K562 (cell line): ENCODE results near the gene GAB2. TPM values are rescaled to one million over a fixed set of nuclear protein-coding genes. Genes with fewer than 3 reads are reported as not detected.
A peak's percentile ranks its signal among the peaks of the same experiment; 100 is the strongest.

Source experiments
- ATAC-seq: fragments of 200-7000 bp; cut with Tn5 transposase; 3 replicates; pipeline ENCODE4 v1.9.1; 2020; ENCODE audit warnings: moderate library complexity
- BruUV-seq: library from RNA; stranded (reverse); fragments of 400-500 nt; replicated peaks from 2 replicates; lab custom pipeline; 2021; lab: Mats Ljungman, UMichigan
- CTCF ChIA-PET: fragments of 300-600 bp; formaldehyde crosslinking; extraction: SDS; loops from one replicate; lab custom pipeline; 2021; ENCODE audit warnings: low intra/inter-chr PET ratio; lab: Yijun Ruan, JAX
- POLR2A ChIA-PET: fragments of 300-600, 350-650 bp; sonication (Branson Sonifier 250); formaldehyde crosslinking; extraction: SDS; loops from one replicate; lab custom pipeline; 2021; ENCODE audit warnings: antibody characterized with exemption, inconsistent platforms; lab: Yijun Ruan, JAX
- DNase-seq, 4 experiments: peaks; one replicate each; pipeline versions ENCODE4 v3.0.0 to v3.0.0-alpha.2; 2011 to 2018; ENCODE audit warnings: low spot score in 3 of 4, mixed read lengths in 3 of 4; ENCODE audit errors: extremely low read depth in 1 of 4
- FAIRE-seq: peaks from 2 replicates; lab custom pipeline; 2011; peaks lifted over from hg19 to GRCh38; lab: Jason Lieb, UNC
- H2AFZ ChIP-seq: 2 replicates; pipeline ENCODE4 v1.6.0; 2011; ENCODE audit warnings: low read depth, low read length, control low read depth, inconsistent platforms
- H3K27ac ChIP-seq: fragments of 200-600 bp; 3 replicates; pipeline ENCODE4 v1.8.0; 2011; ENCODE audit warnings: low read depth, mild to moderate bottlenecking, control low read depth, inconsistent platforms, low read length, moderate library complexity, mixed read lengths; ENCODE audit errors: extremely low read depth
- H3K27me3 ChIP-seq, 2 experiments: fragments of 300-600 bp in 1 of 2; 2 replicates in 1 of 2; 3 replicates in 1 of 2; pipeline versions ENCODE4 v1.6.0 to v1.8.0; 2011; ENCODE audit warnings: inconsistent platforms in 2 of 2, low read length in 2 of 2, mild to moderate bottlenecking in 1 of 2, mixed read lengths in 1 of 2, moderate library complexity in 1 of 2; ENCODE audit not compliant: control insufficient read depth in 2 of 2, insufficient read depth in 2 of 2
- H3K36me3 ChIP-seq: fragments of 300-600 bp; 3 replicates; pipeline ENCODE4 v1.8.0; 2011; ENCODE audit warnings: mild to moderate bottlenecking, low read length, inconsistent platforms; ENCODE audit not compliant: control insufficient read depth, insufficient read depth
- H3K4me1 ChIP-seq, 2 experiments: fragments of 200-600 bp in 1 of 2; replicated peaks in 1 of 2; 2 replicates in 1 of 2; 3 replicates in 1 of 2; pipeline versions ENCODE4 v1.5.1 to v1.8.0; 2011; ENCODE audit warnings: inconsistent platforms in 2 of 2, low read length in 2 of 2, mild to moderate bottlenecking in 1 of 2, mixed read lengths in 1 of 2, moderate library complexity in 1 of 2; ENCODE audit not compliant: control insufficient read depth in 2 of 2, insufficient read depth in 2 of 2
- H3K4me2 ChIP-seq: 2 replicates; pipeline ENCODE4 v1.6.1; 2011; ENCODE audit warnings: low read length, control low read depth, inconsistent platforms, mixed read lengths; ENCODE audit not compliant: insufficient read depth
- H3K4me3 ChIP-seq: fragments of 200-600 bp; sonication (generic), shearing (Covaris generic); 2 replicates; pipeline ENCODE4 v1.5.1; 2016; ENCODE audit warnings: control low read depth, inconsistent platforms
- H3K79me2 ChIP-seq: fragments of 200-600 bp; 3 replicates; pipeline ENCODE4 v1.8.0; 2011; ENCODE audit warnings: low read length, inconsistent platforms; ENCODE audit not compliant: control insufficient read depth, insufficient read depth
- H3K9ac ChIP-seq, 2 experiments: 2 replicates each; pipeline versions ENCODE4 v1.6.0 to v1.6.1; 2011; ENCODE audit warnings: low read depth in 2 of 2, low read length in 2 of 2, control low read depth in 1 of 2, inconsistent platforms in 1 of 2, mild to moderate bottlenecking in 1 of 2, mixed read lengths in 1 of 2; ENCODE audit not compliant: insufficient read depth in 1 of 2
- H3K9me1 ChIP-seq: one replicate; pipeline ENCODE4 v1.6.0; 2011; ENCODE audit warnings: inconsistent platforms, mild to moderate bottlenecking, low read length, moderate library complexity; ENCODE audit not compliant: control insufficient read depth, insufficient read depth
- H3K9me3 ChIP-seq: replicated peaks from 2 replicates; pipeline ENCODE4 v1.5.1; 2011; ENCODE audit warnings: low read depth, low read length, inconsistent platforms; ENCODE audit not compliant: control insufficient read depth, insufficient read depth
- H4K20me1 ChIP-seq: replicated peaks from 2 replicates; pipeline ENCODE4 v1.6.1; 2011; ENCODE audit warnings: low read length, inconsistent platforms, mixed read lengths; ENCODE audit not compliant: control insufficient read depth, insufficient read depth
- CC2D1A ChIP-seq: fragments of 450-650 bp; IDR thresholded peaks from 2 replicates; pipeline ENCODE4 v1.6.1; 2017; ENCODE audit warnings: mild to moderate bottlenecking
- CEBPB ChIP-seq: fragments of 450-650 bp; IDR thresholded peaks from 2 replicates; pipeline ENCODE4 v1.6.1; 2016; ENCODE audit warnings: missing genetic modification characterization, missing compliant biosample characterization
- FOXA3 ChIP-seq, 2 experiments: fragments of 450-650 bp in 1 of 2; sonication (generic) in 1 of 2; formaldehyde crosslinking; IDR thresholded peaks in 1 of 2; conservative IDR thresholded peaks in 1 of 2; 2 replicates each; pipeline versions ENCODE4 v1.4.0 to v1.8.0; 2020 to 2022; ENCODE audit warnings: mild to moderate bottlenecking in 2 of 2, missing genetic modification reagents in 1 of 2
- MYBL2 ChIP-seq, 2 experiments: fragments of 450-650 bp in 1 of 2; sonication (generic) in 1 of 2; formaldehyde crosslinking in 1 of 2; IDR thresholded peaks; 2 replicates each; pipeline versions ENCODE4 v1.6.1 to v1.8.1; 2017 to 2022; ENCODE audit warnings: borderline replicate concordance in 1 of 2, inconsistent platforms in 1 of 2, low read depth in 1 of 2, mild to moderate bottlenecking in 1 of 2, missing genetic modification reagents in 1 of 2, moderate library complexity in 1 of 2
- PKNOX1 ChIP-seq: fragments of 450-650 bp; IDR thresholded peaks from 2 replicates; pipeline ENCODE4 v1.6.1; 2016
- SMAD4 ChIP-seq: fragments of 250-450 bp; sonication (Bioruptor Pico); conservative IDR thresholded peaks from 2 replicates; pipeline ENCODE4 v1.8.0; 2021; ENCODE audit warnings: inconsistent platforms, mild to moderate bottlenecking, moderate library complexity
- ZKSCAN1 ChIP-seq: fragments of 150-350 bp; IDR thresholded peaks from 2 replicates; pipeline ENCODE4 v1.6.1; 2016; ENCODE audit warnings: low read depth, low read length
- WGBS: fragments of 100-300 bp; shearing (Covaris generic); methylation state at CpG from one replicate; pipeline ENCODE4 v1.1.6; 2016; ENCODE audit warnings: low coverage, mixed read lengths; ENCODE audit not compliant: insufficient coverage; ENCODE audit errors: missing lambda C conversion rate; 5-methylcytosine and 5-hydroxymethylcytosine counted together
- in situ Hi-C: fragments of 300-500 bp; cut with MboI; formaldehyde crosslinking; loops from 4 replicates; pipeline ENCODE4 v1.15.0; 2018; ENCODE audit warnings: inconsistent platforms, mixed read lengths
- intact Hi-C: fragments of 100-400 bp; cut with micrococcal nuclease; formaldehyde crosslinking; loops from 2 replicates; pipeline ENCODE4 v1.14.2; 2022
- polyA plus RNA-seq, 8 experiments: library from polyadenylated mRNA; depleted of rRNA in 4 of 8; stranded (reverse) in 5 of 8; unstranded in 3 of 8; fragments of >200 nt; fragmentation: Nextera tagmentation in 2 of 8; fragmentation: Illumina TruSeq in 1 of 8; extraction: Ambion mirVana in 2 of 8; extraction: Trizol in 1 of 8; gene quantifications; 2 replicates each; pipeline versions ENCODE4 v1.2.1 to v1.2.3, GENCODE V29; 2011 to 2014; ENCODE audit warnings: inconsistent platforms in 1 of 8, missing spikeins in 1 of 8
- total RNA-seq, 7 experiments: library from RNA; depleted of rRNA in 6 of 7; stranded (reverse); fragments of >200 nt in 6 of 7; fragmentation: Illumina TruSeq in 2 of 7; extraction: Trizol in 2 of 7; gene quantifications; 2 replicates each; pipeline versions ENCODE4 v1.2.1 to v1.2.3, GENCODE V29; 2011 to 2021; ENCODE audit warnings: low replicate concordance in 1 of 7
- TF ChIP-seq, protein P1 (sequence below), 2 experiments: IDR thresholded peaks; 2 replicates each; pipeline ENCODE4 v1.6.1; 2011; ENCODE audit warnings: borderline replicate concordance in 1 of 2, control low read depth in 1 of 2, low read depth in 1 of 2, low read length in 1 of 2, mild to moderate bottlenecking in 1 of 2, mixed read lengths in 1 of 2, moderate library complexity in 1 of 2; ENCODE audit not compliant: insufficient read depth in 1 of 2, insufficient read length in 1 of 2, poor library complexity in 1 of 2, severe bottlenecking in 1 of 2; ENCODE audit errors: extremely low read depth in 1 of 2

GAB2 gene
- total and polyA plus RNA-seq, 9 of the 15 experiments (the other 6 are each of a cell fraction or from before 2014, with no cell fraction given) = 2.3 to 35.2 (median 16.1) TPM

DNA sequence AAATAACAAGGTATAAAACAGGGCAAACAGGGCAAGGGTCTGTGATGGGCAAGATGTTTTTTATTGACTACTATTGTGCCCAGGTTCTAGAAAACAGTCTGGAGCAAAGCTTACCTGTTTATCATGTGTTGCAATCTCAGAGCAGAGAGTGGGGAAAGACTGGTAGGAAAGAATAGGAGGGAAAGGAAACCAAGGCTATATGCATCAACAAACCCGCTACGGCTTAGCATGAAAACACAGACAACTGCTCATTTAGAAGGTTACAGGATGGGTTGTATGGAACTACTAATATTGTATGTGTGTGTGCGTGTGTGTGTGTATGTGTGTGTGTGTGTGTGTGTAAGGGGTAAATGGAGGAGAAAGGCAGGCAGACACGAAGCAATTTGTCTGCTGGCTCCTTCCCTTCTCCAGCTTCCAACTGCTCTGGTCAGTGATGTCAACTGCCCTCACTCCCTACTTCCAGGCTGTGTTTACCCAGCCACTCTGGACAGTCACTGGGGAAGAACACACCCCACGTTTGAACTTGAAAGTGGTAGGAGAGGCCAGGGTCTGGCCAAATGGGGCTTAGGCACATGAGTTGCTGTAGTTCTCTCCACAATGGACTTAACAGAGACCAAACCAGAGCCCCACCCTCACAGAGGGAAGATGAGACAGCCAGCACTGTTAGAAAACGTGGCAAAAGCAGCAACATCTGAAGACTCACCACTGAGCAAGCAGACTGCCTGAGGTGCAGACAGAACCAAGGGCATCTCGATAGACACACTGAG lies 47.0 kb downstream of the GAB2 start:
- Histone ChIP-seq H2AFZ (peak overlapping the region; percentile 27; the same call in 1 of the 2 replicates), H3K36me3 (peaks cover 4% of the 10 kb centered on the region; the same call in 1 of the 3 replicates), H4K20me1 (no peaks in the 10 kb centered on the region), H3K4me2 (no peak overlapping the region), H3K9ac (peak overlapping the region in 1 of 2 experiments; percentile 75; a peak in 1 of 4 replicates), H3K4me3 (no peak overlapping the region), H3K9me1 (no peaks in the 10 kb centered on the region), H3K27ac (peak overlapping the region; percentile 46; the same call in 1 of the 3 replicates), H3K79me2 (peaks cover 68% of the 10 kb centered on the region), H3K9me3 (no peaks in the 10 kb centered on the region), H3K27me3 (no peaks in the 10 kb centered on the region), H3K4me1 (peaks cover 6 to 23% of the 10 kb centered on the region in 2 experiments; a peak in 4 of 5 replicates)
- no peak for DNase-seq
- CTCF ChIA-PET = no interaction called here
- in situ Hi-C loops (no loop called here), intact Hi-C loops (no loop called here)
- FAIRE-seq = peak; percentile 51
- peak; percentile 85 for ATAC-seq
- 41% methylated on average over 5 of the region's 7 CpGs for WGBS
- POLR2A ChIA-PET = interaction anchor here (1.3 kb wide), 1 partner anchor 9 kb away, joined by 3 read pairs; no protein-coding TSS in a partner anchor
- BruUV-seq = no TSS peak
- 0 out of 2 replicates have a peak, but pooled peaks have one; percentile 21 for TF ChIP-seq SMAD4 (CRISPR knock-in tag)
- no peak for TF ChIP-seq ZKSCAN1
- 0 out of 2 replicates have a peak, but pooled peaks have one; percentile 4 for TF ChIP-seq PKNOX1
- peak; percentile 25; the same call in 1 of the 2 replicates for TF ChIP-seq CEBPB (tag)
- 0 out of 2 replicates have a peak, but pooled peaks have one; percentile 14 for TF ChIP-seq MYBL2 (IDR thresholded peaks at IDR 0.05; ENCODE audit: low read depth)
- TF ChIP-seq MYBL2 (CRISPR knock-in tag; IDR thresholded peaks at IDR 0.05; ENCODE audit: borderline replicate concordance) = no peak
- TF ChIP-seq FOXA3 (CRISPR knock-in tag; conservative IDR thresholded peaks at IDR 0.05 in 1 of 2, IDR thresholded peaks at IDR 0.05 in 1 of 2) = peak in 1 of 2 experiments; percentile 59; a peak in 1 of 4 replicates
- no peak for TF ChIP-seq CC2D1A
- TF ChIP-seq, protein P1, sequence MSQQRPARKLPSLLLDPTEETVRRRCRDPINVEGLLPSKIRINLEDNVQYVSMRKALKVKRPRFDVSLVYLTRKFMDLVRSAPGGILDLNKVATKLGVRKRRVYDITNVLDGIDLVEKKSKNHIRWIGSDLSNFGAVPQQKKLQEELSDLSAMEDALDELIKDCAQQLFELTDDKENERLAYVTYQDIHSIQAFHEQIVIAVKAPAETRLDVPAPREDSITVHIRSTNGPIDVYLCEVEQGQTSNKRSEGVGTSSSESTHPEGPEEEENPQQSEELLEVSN (IDR thresholded peaks at IDR 0.05; ENCODE audit: borderline replicate concordance in 1 of 2, extremely low read depth in 1 of 2, insufficient read depth in 1 of 2, insufficient read length in 1 of 2, low read depth in 1 of 2, low read length in 1 of 2, poor library complexity in 1 of 2, severe bottlenecking in 1 of 2) = peak in 1 of 2 experiments; percentile 26
